Colon (tissue), 2 donors: ENCODE data around the gene MBD2.
"Not testable (repeated sequence)": the region's sequence is repeated elsewhere in the genome, so short reads cannot be mapped to it uniquely, and the experiment has no call there.

Source experiments
- FAIRE-seq: peaks from 2 replicates; lab custom pipeline; 2012; peaks lifted over from hg19 to GRCh38; lab: Jason Lieb, UNC
- donor health status: control.
- donor health status: control.

MBD2 gene

GRCh38 chr18:54149078-54149697 lies 75.3 kb downstream of the MBD2 start:
- no peak for FAIRE-seq

GRCh38 chr18:54148678-54149077 lies 75.8 kb downstream of the MBD2 start:
- FAIRE-seq = no peak

- FAIRE-seq = no peak
These were observed 76.3 kb downstream of the MBD2 start for GRCh38 chr18:54148151-54148550.

- FAIRE-seq = no peak
These were observed 77.0 kb downstream of the MBD2 start for GRCh38 chr18:54147439-54147838.

- no peak for FAIRE-seq
These were observed 83.3 kb downstream of the MBD2 start for GRCh38 chr18:54141041-54141608.

- no peak for FAIRE-seq
These were observed 83.8 kb downstream of the MBD2 start for GRCh38 chr18:54140641-54141040.

GRCh38 chr18:54135216-54135615 lies 89.3 kb downstream of the MBD2 start:
- FAIRE-seq = no peak

GRCh38 chr18:54134053-54134452 lies 90.4 kb downstream of the MBD2 start:
- FAIRE-seq = no peak

GRCh38 chr18:54130631-54131030 lies 93.8 kb downstream of the MBD2 start:
- no peak for FAIRE-seq

GRCh38 chr18:54130177-54130576 lies 94.3 kb downstream of the MBD2 start:
- FAIRE-seq = no peak

GRCh38 chr18:54129448-54130067 lies 94.9 kb downstream of the MBD2 start:
- no peak for FAIRE-seq

GRCh38 chr18:54127759-54128378 lies 96.6 kb downstream of the MBD2 start:
- no peak for FAIRE-seq

GRCh38 chr18:54125429-54125828 lies 99.0 kb downstream of the MBD2 start:
- FAIRE-seq = no peak

- FAIRE-seq = not testable (repeated sequence)
These were observed 100.6 kb downstream of the MBD2 start for GRCh38 chr18:54123720-54124440.

GRCh38 chr18:54119524-54120019 lies 104.9 kb downstream of the MBD2 start:
- FAIRE-seq = no peak

GRCh38 chr18:54117853-54118773 lies 106.4 kb downstream of the MBD2 start:
- FAIRE-seq = no peak

- no peak for FAIRE-seq
These were observed 107.8 kb downstream of the MBD2 start for GRCh38 chr18:54116541-54117257.

- FAIRE-seq = no peak
These were observed 112.1 kb downstream of the MBD2 start for GRCh38 chr18:54112356-54112755.

GRCh38 chr18:54109131-54109683 lies 115.3 kb downstream of the MBD2 start:
- no peak for FAIRE-seq

GRCh38 chr18:54102123-54102522 lies 122.3 kb downstream of the MBD2 start:
- FAIRE-seq = no peak
